WERI-Rb-1 (cell line): ENCODE data around the gene NOXRED1.
"Not testable (repeated sequence)": the region's sequence is repeated elsewhere in the genome, so short reads cannot be mapped to it uniquely, and the experiment has no call there.

ENCODE experiments used
- DNase-seq: peaks from one replicate; pipeline ENCODE4 v3.0.0-alpha.2; 2020
- H3K27ac ChIP-seq: fragments of 250-450 bp; sonication (Bioruptor Pico); 2 replicates; pipeline ENCODE4 v1.5.1; 2020; ENCODE audit warnings: mild to moderate bottlenecking, moderate library complexity
- H3K27me3 ChIP-seq: fragments of 250-450 bp; sonication (Bioruptor Pico); 2 replicates; pipeline ENCODE4 v1.5.1; 2021; ENCODE audit warnings: mild to moderate bottlenecking, low read depth, moderate library complexity; ENCODE audit not compliant: insufficient read depth, severe bottlenecking
- H3K36me3 ChIP-seq: fragments of 250-450 bp; sonication (Bioruptor Pico); 2 replicates; pipeline ENCODE4 v1.5.1; 2020; ENCODE audit warnings: mild to moderate bottlenecking, moderate library complexity
- H3K4me3 ChIP-seq: 2 replicates; pipeline ENCODE4 v1.5.1; 2011; ENCODE audit warnings: low read depth, mild to moderate bottlenecking, control low read depth, low read length
- H3K9me3 ChIP-seq: fragments of 250-450 bp; sonication (Bioruptor Pico); 2 replicates; pipeline ENCODE4 v1.5.1; 2021; ENCODE audit warnings: mild to moderate bottlenecking, moderate library complexity; ENCODE audit not compliant: severe bottlenecking
- CTCF ChIP-seq: IDR thresholded peaks from 2 replicates; pipeline ENCODE4 v1.5.1; 2011; ENCODE audit warnings: low read depth, mild to moderate bottlenecking, control low read depth, inconsistent platforms, low read length

NOXRED1 gene

GRCh38 chr14:77421201-77421600 is 2.1 kb downstream of the NOXRED1 start:
- Histone ChIP-seq H3K36me3 (no peaks in the 10 kb centered on the region; the same call in 1 of the 2 replicates), H3K27ac (no peak overlapping the region), H3K9me3 (no peaks in the 10 kb centered on the region), H3K4me3 (no peak overlapping the region), H3K27me3 (no peaks in the 10 kb centered on the region)
- no peak for TF ChIP-seq CTCF
- no peak for DNase-seq

- Histone ChIP-seq H3K27ac (no peak overlapping the region), H3K36me3 (no peaks in the 10 kb centered on the region), H3K27me3 (no peaks in the 10 kb centered on the region), H3K9me3 (no peaks in the 10 kb centered on the region), H3K4me3 (no peak overlapping the region)
- DNase-seq = no peak
- no peak for TF ChIP-seq CTCF
Measured at GRCh38 chr14:77416836-77417235, 6.5 kb downstream of the NOXRED1 start.

- H3K4me3 ChIP-seq, H3K27ac ChIP-seq, H3K9me3 ChIP-seq, DNase-seq, H3K36me3 ChIP-seq, H3K27me3 ChIP-seq: not testable (repeated sequence)
Measured at GRCh38 chr14:77416098-77416497, 7.2 kb downstream of the NOXRED1 start.

DNA sequence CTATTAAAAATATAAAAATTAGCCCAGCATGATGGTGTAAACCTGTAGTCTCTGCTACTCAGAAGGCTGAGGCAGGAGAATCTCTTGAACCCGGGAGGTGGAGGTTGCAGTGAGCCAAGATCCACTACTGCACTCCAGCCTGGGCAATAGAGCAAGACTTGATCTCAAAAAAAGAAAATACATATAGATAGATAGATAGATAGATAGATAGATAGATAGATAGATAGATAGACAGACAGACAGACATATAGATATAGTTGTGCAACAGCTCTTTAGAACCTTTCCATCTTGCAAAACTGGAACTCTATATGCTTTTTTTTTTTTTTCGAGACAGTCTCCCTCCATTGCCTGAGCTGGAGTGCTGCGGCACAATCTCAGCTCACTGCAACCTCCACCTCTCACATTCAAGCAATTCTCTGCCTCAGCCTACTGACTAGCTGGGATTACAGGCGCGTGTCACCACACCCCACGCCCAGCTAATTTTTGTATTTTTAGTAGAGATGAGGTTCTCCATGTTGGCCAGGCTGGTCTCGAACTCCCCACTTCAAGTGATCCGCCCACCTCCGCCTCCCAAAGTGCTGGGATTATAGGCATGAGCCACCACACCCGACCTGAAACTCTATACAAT is 7.8 kb downstream of the NOXRED1 start:
- DNase-seq, H3K4me3 ChIP-seq, H3K27ac ChIP-seq, H3K27me3 ChIP-seq, H3K9me3 ChIP-seq, H3K36me3 ChIP-seq: not testable (repeated sequence)

- TF ChIP-seq CTCF = peak; percentile 48
- H3K36me3 ChIP-seq = no peaks in the 10 kb centered on the region
- DNase-seq = peak; percentile 36
Measured at GRCh38 chr14:77409131-77409533, 14.2 kb downstream of the NOXRED1 start.

DNA sequence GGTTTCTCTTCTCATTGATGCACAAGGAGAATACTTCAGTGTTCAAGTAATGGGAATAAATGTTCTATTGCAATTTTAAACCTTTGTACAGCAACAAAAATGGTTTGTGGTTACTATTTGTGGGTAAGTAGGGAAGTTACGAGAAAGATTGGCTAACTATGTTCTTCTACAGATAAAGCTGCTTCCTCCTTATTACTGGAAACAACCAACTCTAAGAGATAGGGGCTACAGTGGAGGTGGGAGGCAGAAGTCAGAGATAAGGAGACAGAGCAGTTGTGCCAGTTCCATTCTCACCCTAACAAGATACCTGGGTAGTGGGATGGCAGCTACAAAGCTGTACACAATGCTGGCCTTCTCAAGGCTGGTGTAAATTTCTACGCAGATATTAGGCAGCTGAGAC is 16.2 kb downstream of the NOXRED1 start:
- Histone ChIP-seq H3K36me3 (no peaks in the 10 kb centered on the region), H3K27me3 (no peaks in the 10 kb centered on the region), H3K4me3 (no peak overlapping the region), H3K9me3 (no peaks in the 10 kb centered on the region), H3K27ac (no peak overlapping the region)
- no peak for TF ChIP-seq CTCF
- no peak for DNase-seq

More at GRCh38 chr14:77409131-77409533, 14.2 kb downstream of the NOXRED1 start:
- Histone ChIP-seq H3K27ac (no peak overlapping the region), H3K4me3 (no peak overlapping the region), H3K27me3 (no peaks in the 10 kb centered on the region), H3K9me3 (no peaks in the 10 kb centered on the region)

GRCh38 chr14:77406718-77407117 is 16.6 kb downstream of the NOXRED1 start:
- no peaks in the 10 kb centered on the region for H3K27me3 ChIP-seq
- no peak overlapping the region for H3K27ac ChIP-seq
- no peaks in the 10 kb centered on the region for H3K9me3 ChIP-seq
- no peaks in the 10 kb centered on the region for H3K36me3 ChIP-seq
- DNase-seq = no peak
- H3K4me3 ChIP-seq = no peak overlapping the region
- TF ChIP-seq CTCF = no peak
